ENCODE measurements around the gene NTRK2. TPM values are rescaled to one million over a fixed set of nuclear protein-coding genes. Genes with fewer than 3 reads are reported as not detected.
A peak's percentile ranks its signal among the peaks of the same experiment; 100 is the strongest.

Gene NTRK2
- total RNA-seq, 4 donors from 2014 or later, result 9.5 to 19.5 (median 12.3) TPM

GRCh38 chr9:84916769-84917168 lies 247.2 kb downstream of the NTRK2 start:
- 78% methylated on average over 2 of the region's 2 CpGs for WGBS
- no peak for DNase-seq (ENCODE audit: low spot score in 2 of 2)
- Histone ChIP-seq H3K4me3 (no peak overlapping the region), H3K36me3 (no peaks in the 10 kb centered on the region), H3K4me1 (peaks cover 11% of the 10 kb centered on the region), H3K27ac (no peak overlapping the region), H3K27me3 (no peaks in the 10 kb centered on the region), H3K9me3 (no peaks in the 10 kb centered on the region)
- TF ChIP-seq EP300 (IDR thresholded peaks at IDR 0.05), result no peak
- TF ChIP-seq POLR2A (IDR thresholded peaks at IDR 0.05), result no peak
- TF ChIP-seq POLR2AphosphoS5 (IDR thresholded peaks at IDR 0.05), result no peak
- no peak for TF ChIP-seq CTCF (IDR thresholded peaks at IDR 0.05)

GRCh38 chr9:84917366-84918070 lies 248.0 kb downstream of the NTRK2 start:
- H3K36me3 ChIP-seq, result no peaks in the 10 kb centered on the region

GRCh38 chr9:84919440-84919839 lies 249.9 kb downstream of the NTRK2 start:
- H3K36me3 ChIP-seq, result no peaks in the 10 kb centered on the region
- no peaks in the 10 kb centered on the region for H3K27me3 ChIP-seq
- TF ChIP-seq POLR2AphosphoS5 (IDR thresholded peaks at IDR 0.05) (no peak), EP300 (IDR thresholded peaks at IDR 0.05) (no peak), POLR2A (IDR thresholded peaks at IDR 0.05) (no peak), CTCF (IDR thresholded peaks at IDR 0.05) (no peak)
- no peak overlapping the region for H3K27ac ChIP-seq
- peaks cover 11% of the 10 kb centered on the region for H3K4me1 ChIP-seq
- no peak overlapping the region for H3K4me3 ChIP-seq
- no peaks in the 10 kb centered on the region for H3K9me3 ChIP-seq
- DNase-seq (ENCODE audit: low spot score in 2 of 2), result no peak
- WGBS, result 87% methylated on average over 3 of the region's 3 CpGs

More at GRCh38 chr9:84917366-84918070, 248.0 kb downstream of the NTRK2 start:
- DNase-seq (ENCODE audit: low spot score in 2 of 2), result no peak
- TF ChIP-seq CTCF (IDR thresholded peaks at IDR 0.05), result no peak
- TF ChIP-seq EP300 (IDR thresholded peaks at IDR 0.05), result no peak
- no peak for TF ChIP-seq POLR2AphosphoS5 (IDR thresholded peaks at IDR 0.05)
- no peak for TF ChIP-seq POLR2A (IDR thresholded peaks at IDR 0.05)
- Histone ChIP-seq H3K27ac (peak overlapping the region; percentile 1), H3K9me3 (no peaks in the 10 kb centered on the region), H3K4me3 (no peak overlapping the region), H3K27me3 (no peaks in the 10 kb centered on the region), H3K4me1 (peaks cover 11% of the 10 kb centered on the region)
- 31% methylated on average over 7 of the region's 7 CpGs for WGBS

GRCh38 chr9:84921175-84921574 lies 251.6 kb downstream of the NTRK2 start:
- no peak overlapping the region for H3K4me3 ChIP-seq

More at GRCh38 chr9:84921175-84921574, 251.6 kb downstream of the NTRK2 start:
- H3K27me3 ChIP-seq, result no peaks in the 10 kb centered on the region
- no peak overlapping the region for H3K27ac ChIP-seq
- no peak for DNase-seq (ENCODE audit: low spot score in 2 of 2)
- peaks cover 11% of the 10 kb centered on the region for H3K4me1 ChIP-seq
- TF ChIP-seq POLR2AphosphoS5 (IDR thresholded peaks at IDR 0.05), result no peak
- TF ChIP-seq EP300 (IDR thresholded peaks at IDR 0.05), result no peak
- TF ChIP-seq CTCF (IDR thresholded peaks at IDR 0.05), result no peak
- no peak for TF ChIP-seq POLR2A (IDR thresholded peaks at IDR 0.05)
- H3K36me3 ChIP-seq, result no peaks in the 10 kb centered on the region
- H3K9me3 ChIP-seq, result no peaks in the 10 kb centered on the region

All from suprapubic skin (tissue), 4 donors.